Peyer's patch (tissue), 4 donors: ENCODE measurements around the gene CD74.
"Not testable (repeated sequence)": the region's sequence is repeated elsewhere in the genome, so short reads cannot be mapped to it uniquely, and the experiment has no call there.

Experiments used
- CTCF ChIP-seq, 6 experiments: fragments of 450-650 bp in 4 of 6; fragments of 200-600 bp in 2 of 6; sonication (generic) in 1 of 6; IDR thresholded peaks; one replicate each; pipeline ENCODE4 v1.5.1; 2017 to 2019; ENCODE audit warnings: antibody characterized with exemption in 6 of 6, mild to moderate bottlenecking in 3 of 6, moderate library complexity in 1 of 6
- POLR2A ChIP-seq, 2 donors: fragments of 450-650 bp; IDR thresholded peaks; one replicate each; pipeline ENCODE4 v1.5.1; 2017; ENCODE audit warnings: antibody characterized with exemption in 2 of 2, mild to moderate bottlenecking in 2 of 2, moderate library complexity in 2 of 2

GRCh38 chr5:150426165-150426564 is 13.5 kb upstream of the CD74 start:
- TF ChIP-seq CTCF, POLR2A (IDR thresholded peaks at IDR 0.05): not testable (repeated sequence)
